Activated gamma-delta T cell treated with anti-CD3 and anti-CD28 coated beads, Interleukin-2, amount 50 U/mL, for 16 hours (primary cell): ENCODE results near the gene ADGRL2.
"Not testable (repeated sequence)": the region's sequence is repeated elsewhere in the genome, so short reads cannot be mapped to it uniquely, and the experiment has no call there.

Experiments
- DNase-seq: peaks from one replicate; pipeline ENCODE4 v3.0.0-alpha.2; 2020; ENCODE audit warnings: low read depth

Gene ADGRL2

DNA sequence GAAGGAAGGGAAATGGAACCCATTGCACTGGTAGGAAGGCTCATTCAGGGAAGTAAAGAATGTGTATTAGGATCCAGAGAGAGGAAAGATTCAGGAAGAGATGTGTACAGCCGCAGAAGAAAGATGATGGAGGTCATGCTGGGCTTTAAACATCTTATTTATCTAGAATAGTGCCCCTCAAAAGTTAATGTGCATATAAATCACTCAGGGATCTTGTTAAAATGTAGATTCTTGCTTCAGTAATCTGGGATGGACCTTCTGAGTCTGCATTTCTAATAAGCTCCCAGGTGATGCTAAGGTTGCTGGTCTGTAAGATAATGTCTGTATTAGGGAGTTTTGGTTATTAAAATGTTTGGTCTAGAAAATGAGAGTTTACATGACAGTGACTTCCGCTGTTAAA, 46.3 kb downstream of the ADGRL2 start:
- no peak for DNase-seq

DNA sequence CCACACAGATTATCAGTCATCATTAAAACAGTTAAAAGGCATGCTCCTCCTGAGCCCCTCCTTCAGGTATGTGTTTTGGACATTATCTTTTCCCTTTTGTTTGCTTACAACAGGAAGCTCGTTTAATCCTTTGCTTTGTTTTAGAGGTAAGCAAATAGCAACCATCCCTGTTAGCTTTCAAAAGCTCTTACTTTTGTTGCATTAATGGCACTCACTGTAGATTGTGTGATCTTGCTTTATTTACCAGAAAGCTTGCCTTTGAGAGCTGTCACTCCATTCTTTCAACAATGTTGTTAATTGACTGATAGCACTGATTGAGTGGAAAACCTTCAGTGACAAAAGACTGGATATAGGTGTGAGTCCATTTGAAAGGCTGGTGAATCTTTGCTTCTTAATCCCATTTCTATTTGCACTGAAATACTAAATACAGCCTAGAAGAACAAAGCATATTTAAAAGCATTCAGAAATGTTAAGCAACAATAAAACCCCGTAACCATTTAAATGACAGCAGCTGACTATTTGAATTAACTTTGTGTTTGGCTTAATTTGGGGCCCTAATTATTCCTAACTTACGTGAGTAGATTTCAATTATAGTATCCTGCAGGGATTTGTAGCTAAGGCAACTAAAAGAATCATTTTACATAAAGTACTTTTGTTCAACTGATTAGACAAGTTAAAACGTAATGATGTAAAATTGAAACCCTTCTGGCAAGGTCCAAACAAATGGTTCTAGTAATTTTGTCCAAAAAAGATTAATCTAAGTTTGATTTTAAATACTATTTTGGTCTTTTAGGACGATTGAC, 48.3 kb downstream of the ADGRL2 start:
- DNase-seq, result no peak

DNA sequence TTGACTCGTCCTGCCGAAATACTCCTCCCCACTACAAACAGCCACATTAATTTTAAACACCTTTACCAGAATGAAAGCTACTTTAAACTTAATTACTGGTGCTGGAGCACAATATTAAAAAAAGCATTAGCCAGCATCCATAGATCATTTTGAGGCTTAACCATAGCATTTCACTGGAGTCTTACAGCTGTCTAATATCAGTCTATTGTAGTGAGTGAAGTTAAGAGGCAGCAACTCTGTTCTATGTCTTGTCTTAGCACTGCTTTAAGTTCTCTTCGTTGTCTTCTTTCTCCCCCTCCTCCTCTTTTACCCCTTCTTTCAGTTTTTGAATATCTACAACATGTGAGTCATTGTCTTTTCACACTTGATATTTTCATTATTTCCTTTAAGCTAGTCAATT, 49.3 kb downstream of the ADGRL2 start:
- DNase-seq, result no peak

DNA sequence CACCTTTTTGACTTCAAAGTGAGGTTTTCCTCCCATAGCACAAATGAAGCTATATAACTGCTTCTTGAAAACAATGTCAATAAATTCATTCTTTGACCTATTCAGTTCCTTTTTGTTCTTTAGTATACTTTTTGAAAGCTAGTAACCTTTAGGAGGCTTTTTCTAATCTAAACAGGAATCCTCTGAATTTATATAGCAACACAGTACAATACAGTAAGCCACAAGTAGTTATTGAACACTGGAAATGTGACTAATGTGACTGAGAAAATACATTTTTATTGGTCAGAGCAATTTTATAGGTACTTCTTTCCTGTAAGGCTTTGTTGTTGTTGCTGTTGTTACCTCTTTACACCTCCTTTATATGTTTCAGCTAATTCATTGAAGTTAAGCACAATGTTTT, 49.8 kb downstream of the ADGRL2 start:
- no peak for DNase-seq

DNA sequence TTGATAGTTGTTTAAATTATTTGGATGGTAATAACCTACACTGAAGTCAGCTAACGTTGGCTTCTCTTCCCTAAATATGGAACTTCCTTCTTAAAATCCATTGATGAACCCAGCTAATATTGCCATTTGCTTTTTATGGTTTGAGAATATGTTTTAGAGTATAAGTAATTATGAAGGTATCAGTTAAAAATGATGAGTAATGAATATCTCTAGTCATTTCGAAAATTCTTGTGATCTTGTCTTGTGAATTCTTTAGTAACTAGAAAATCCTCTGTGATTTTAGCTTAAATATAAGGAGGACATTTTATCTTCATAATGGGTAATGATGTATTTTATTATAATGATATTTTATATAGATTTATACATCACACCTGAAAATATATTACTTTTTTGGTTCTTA, 50.5 kb downstream of the ADGRL2 start:
- no peak for DNase-seq

DNA sequence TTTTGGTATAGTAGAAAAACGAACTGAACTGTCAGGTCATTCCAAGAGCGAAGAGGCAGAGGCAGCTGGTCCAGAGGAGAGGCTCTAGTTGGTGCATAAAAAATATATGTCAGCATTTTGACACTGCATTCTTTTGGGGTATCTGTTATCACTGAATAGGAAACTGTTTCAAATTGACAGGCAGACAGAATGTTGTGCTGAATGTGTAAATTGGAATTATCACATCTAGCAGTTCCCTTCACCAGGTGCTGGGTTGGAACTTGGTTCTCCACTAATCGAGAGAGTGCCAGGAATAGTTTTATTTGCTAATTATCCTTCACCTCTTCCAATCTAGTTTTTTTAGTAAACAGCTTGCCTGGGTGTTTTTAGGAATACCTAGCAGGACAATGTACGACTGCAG, 52.2 kb downstream of the ADGRL2 start:
- no peak for DNase-seq

DNA sequence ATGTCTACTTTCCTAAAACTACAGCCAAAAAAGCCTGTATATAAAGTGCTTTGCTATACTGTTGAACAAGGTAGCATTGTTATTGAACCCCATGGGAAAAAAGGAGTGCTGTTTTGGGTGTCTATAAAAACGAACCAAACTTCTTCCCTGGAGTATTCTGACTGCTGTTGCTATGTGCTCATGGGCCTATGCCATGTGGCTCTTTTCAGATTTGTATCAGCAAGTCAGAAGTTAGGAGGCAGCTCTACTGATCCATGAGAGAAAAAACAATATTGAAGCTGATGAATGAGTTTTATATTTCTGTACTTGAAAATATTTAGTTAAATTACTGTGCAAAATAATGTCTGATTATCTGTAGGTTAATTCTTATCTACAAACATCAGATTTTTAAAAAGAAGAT, 66.5 kb downstream of the ADGRL2 start:
- DNase-seq, result no peak

DNA sequence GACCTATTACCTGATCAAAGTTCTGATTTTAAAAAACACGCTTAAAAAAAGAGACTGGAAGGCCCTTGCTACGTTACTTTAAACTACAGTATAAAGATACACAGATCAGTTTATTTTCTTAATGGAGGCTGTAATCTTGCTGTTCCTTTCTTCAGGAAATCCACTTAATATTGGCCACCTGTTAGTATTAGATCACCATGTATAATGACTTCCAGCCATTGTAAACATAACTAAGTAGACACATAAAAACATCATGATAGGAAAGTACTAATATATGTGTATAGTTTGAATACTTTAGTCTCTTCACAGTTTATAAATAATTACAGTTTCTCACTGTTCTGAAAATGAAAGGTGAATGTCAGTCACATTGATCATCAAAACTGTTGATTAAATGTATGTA, 68.6 kb downstream of the ADGRL2 start:
- DNase-seq, result no peak

DNA sequence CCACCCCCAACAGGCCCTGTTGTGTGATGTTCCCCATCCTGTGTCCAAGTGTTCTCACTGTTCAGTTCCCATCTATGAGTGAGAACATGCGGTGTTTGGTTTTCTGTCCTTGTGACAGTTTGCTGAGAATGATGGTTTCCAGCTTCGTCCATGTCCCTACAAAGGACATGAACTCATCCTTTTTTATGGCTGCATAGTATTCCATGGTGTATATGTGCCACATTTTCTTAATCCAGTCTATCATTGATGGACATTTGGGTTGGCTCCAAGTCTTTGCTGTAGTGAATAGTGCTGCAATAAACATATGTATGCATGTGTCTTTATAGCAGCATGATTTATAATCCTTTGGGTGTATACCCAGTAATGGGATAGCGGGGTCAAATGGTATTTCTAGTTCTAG, 70.4 kb downstream of the ADGRL2 start:
- not testable (repeated sequence) for DNase-seq

DNA sequence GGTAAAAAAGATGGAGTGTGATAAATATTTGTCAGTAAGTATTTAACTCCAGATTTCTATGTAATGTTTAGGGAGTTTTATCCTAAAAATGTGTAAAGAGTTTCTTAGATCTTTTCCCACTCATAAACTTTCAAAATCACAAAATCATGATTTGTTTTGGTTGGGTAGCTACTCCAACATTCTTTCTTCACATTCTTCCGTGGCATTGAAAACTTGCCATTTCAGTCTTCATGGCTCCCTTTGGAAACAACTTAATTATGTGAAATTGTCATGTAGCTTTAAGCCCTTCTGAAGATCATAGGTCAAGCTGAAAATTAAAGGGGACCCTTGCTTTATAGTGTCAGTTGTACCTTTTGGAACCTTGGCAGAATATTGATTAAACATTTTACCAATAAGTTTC, 73.2 kb downstream of the ADGRL2 start:
- DNase-seq, result no peak

DNA sequence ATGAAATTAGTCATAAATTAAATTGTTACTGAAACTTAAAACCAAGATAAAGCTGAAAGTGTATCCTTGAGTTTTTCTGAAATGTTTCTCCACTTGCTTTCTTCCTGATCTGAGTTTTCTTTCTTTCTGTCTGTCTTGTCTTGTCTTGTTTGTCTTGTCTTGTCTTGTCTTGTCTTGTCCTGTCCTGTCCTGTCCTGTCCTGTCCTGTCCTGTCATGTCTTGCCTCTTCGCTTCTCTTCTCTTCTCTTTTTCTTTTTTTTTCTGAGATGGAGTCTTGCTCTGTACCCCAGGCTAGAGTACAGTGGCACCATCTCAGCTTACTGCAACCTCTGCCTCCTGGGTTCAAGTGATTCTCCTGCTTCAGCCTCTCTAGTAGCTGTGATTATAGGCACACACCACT, 73.7 kb downstream of the ADGRL2 start:
- no peak for DNase-seq

DNA sequence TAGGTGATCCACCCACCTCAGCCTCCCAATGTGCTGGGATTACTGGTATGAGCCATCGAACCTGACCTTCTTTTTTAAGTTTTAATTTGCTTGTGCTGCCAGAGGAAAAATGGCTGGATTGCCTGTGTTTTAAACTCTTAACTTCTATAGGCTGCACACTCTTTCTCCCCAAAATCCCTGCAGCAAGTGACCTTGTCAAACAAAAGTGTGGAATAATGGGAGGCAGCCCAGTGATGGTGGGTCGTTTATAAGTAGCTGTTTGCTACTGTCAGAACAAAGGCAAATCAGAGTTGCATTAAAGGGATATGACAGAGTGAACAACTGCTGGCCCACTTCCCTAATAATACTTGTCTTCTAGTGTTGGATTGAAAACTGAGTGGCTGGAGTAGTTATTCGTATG, 74.2 kb downstream of the ADGRL2 start:
- no peak for DNase-seq

DNA sequence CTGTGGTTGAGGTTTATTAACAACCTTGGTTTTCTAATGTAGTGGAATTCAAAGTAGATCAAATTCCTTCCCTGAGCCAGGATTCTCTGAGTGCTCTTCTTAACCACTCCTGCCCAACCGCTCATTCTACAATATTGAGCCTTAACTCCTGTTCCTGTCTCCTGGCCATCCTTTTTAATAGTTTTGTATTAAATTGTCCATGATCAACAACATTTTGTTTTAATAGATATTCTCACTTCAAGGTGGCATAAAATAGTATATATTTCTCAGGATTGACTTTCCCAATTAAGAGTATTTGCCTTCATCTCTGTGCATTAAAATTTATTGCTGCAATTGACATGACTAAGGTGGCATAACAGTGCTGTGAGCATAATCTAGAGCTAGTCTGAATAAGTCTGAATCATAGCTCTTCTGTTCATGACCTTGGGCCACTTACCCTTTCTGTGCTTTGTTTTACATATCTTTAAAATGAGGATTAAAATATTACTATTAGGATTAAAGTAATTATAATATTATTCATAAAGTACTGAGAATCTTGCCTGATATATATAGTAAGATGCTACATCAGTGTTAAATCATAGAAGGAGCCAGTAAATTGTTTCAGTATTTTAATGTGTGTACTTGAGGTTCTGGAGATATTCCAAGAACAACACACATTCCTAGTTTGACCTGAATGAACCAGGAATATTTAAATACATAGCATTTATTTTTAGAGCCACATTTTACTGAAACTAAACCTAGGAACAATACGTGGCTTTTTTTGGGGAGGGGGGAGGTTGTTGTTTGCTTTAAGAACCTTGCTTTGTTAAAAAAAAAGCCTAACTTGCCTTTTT, 76.4 kb downstream of the ADGRL2 start:
- no peak for DNase-seq

DNA sequence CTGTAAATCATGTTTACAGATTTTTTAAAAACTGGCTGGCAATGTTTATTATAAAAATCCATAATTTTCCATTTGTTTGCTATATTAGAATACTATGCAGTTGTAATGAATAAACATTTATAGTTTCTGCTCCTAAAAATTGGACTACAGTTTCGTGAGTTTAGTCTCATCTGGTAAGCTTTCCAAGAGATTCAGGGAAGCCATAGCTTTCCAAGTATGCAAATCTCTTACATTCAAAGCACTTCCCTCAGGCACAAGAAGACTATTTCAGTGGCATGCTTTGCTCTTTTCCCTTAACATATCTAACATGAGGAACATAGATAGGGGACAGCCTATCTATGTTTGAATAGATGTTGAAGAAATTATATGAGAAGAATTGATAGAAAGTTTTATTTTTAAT, 77.2 kb downstream of the ADGRL2 start:
- no peak for DNase-seq

DNA sequence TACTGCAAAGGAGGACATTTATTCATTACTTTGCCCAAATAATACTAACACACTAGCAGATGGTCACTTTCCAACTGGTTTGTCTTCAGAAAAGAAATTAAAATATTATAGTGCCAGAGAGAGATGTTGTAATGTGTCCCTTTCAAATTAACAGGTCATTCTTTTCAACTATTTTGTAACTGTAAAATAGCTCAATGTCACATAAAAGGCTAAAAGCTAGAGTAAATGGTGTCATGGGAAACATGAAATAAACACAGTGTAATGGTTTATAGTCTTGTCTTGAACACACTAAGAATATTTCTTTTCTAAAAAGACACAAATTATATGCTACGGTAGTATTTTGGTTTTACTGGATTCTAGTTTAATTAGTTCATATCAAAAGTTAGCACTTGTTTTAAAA, 77.8 kb downstream of the ADGRL2 start:
- DNase-seq, result no peak

DNA sequence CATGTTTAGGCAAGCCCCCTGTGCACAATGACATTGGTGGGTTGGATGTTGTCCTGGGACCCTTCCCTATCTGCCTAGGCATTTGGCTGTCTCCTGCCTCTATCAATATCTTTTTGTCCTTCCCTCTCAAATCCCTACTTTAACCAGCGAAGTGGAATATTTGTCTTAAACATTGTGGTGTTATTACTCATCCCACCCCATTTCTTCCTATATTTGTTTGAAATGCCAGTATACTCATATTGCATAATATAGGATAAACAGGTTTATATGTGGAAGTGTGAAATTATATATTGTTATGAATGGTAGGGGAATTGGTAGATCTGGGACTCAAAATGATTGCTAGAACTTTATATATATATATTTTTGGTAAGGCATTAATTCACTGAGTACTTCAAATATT, 80.0 kb downstream of the ADGRL2 start:
- DNase-seq, result no peak

DNA sequence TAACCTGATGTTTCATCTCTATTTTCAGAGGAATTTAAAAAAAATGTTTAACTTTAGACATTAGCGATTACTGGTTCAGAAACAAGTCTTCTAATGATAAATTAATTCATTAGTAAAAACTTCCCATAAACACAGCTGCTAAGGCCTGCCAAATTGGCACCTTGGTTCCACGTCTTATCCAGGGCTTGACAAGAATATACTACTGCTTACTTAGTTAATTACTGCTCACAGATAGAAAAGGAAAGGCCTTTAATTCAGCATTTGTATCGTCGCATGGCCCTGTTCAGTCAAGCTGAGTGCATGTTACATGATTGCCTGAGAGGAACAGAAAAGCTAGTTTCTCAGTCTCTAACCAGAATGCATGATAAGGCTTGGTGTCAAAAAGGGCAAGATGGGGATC, 84.6 kb downstream of the ADGRL2 start:
- DNase-seq, result no peak

DNA sequence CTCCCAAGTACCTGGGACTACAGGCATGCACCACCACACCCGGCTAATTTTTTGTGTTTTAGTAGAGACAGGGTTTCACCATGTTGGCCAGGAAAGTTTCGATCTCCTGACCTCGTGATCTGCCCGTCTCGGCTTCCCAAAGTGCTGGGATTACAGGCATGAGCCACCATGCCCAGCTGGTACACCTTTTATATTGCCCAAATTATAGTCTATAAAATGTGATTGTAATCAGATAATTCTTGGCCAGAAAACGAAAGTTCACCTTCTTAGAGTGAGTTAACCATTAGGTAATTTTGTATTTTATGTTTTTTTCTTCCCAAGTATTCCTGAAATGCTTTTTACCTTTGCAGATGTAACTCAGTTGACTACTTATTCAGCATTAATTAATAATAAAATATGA, 85.6 kb downstream of the ADGRL2 start:
- not testable (repeated sequence) for DNase-seq

DNA sequence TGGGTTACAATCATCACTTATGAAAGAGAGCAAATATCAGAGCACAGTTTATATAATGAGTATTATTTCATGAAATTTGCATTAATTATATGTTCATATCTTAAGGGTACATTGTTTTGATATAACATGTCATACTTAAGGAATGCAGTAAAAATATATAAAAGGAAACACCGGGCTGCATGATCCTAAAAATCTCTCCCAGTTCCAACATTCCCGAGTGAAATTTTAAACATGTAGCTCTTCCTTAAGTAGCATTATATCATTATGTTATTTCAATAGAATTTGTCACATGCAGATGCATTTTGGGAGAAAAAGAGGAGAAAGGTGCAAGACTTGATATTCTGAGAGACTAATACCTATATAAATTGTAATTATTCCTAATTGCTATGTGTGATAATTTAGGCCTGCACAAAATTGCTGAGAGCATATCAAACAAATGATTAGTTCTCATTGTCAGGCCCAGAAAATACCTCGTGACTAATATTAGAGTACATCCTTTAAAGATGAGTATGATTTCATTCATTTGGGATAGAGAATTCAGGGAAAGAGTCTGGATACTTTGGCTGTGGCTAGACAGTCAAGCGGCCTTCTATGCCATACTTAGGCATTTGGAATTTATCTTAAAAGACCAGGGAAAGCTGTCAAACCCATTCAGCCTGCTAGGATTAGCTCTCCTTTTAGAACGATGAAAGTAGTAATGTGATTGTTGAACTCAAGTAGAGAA, 86.8 kb downstream of the ADGRL2 start:
- no peak for DNase-seq

DNA sequence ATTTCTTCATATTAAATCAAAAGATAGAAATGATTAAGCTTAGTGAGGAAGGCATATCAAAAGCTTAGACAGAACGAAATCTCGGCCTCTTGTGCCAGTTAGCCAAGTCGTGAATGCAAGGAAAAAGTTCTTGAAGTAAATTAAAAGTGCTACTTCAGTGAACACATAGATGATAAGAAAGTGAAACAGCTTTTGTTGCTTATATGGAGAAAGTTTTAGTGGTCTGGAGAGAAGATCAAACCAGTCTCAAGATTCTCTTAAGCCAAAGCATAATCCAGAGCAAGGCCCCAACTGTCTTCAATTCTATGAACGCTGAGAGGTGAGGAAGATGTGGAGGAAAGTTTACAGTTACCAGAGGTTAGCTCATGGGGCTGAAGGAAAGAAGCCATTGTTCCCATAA, 88.4 kb downstream of the ADGRL2 start:
- no peak for DNase-seq

DNA sequence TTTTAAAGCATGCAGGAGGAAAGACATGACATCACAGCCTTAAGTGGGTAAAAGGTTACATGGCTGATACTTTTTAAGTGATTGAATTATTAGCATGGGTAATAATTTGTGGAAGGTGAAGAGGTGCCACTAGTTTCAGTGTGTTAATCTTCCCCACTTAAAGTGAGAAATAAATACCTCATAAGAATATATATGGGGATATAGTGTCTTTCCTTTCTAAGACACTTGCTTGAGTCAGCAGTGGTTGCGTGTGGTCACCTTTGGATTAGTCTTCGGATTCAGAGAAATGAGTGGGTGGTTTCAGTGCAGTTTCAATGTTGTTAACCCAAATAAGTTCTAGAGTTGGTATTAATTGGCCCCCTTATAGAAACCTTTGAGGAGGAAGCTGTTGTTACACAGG, 94.1 kb downstream of the ADGRL2 start:
- no peak for DNase-seq

DNA sequence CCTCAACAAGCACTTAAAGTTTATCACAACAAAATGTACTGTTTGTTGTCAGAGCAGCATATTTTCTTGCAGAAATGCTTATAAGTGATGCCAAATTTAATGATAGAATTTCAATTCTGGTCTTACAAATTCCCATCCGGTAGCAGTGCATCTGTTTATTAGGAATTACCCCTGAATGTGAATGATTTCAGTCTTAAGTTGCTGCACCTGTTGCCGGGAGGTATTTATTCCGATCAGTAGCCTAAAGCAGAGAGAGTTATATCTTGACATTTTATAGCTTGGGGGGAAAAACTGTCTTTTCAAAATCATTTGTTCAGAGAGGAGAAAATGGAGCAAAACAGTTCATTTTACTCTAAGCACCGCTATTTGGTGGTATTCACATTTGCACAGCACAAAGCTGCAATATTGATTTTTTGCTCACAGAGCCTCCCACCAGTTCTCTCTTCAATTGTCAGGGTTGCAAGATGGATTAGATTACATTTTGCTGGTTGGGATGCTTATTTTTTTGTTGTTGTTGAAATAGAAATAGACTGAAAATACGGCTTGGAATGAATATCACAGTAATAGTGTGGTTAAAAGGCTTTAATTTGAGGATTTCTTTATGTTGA, 98.6 kb downstream of the ADGRL2 start:
- no peak for DNase-seq

DNA sequence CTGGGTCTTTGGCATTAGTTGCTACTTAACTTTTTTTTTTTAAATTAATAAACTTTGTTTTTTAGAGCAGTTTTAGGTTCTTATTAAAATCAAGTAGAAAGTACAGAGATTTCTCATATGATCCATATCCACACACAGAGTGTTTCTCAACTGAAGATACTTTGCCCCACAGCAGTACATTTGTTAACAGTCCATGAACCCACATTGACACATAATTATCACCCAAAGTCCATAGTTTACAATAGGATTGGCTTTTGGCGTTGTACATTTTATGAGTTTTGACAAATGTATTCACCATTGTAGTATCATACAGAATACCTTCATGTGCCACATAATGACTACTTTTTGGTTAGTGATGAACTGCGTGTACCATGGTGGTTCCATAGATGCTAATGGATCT, 106.8 kb downstream of the ADGRL2 start:
- no peak for DNase-seq
